ENCODE data around the gene GAS2L2.
"Not testable (repeated sequence)": the region's sequence is repeated elsewhere in the genome, so short reads cannot be mapped to it uniquely, and the experiment has no call there.

GAS2L2 gene

GRCh38 chr17:35766903-35767510 lies 14.0 kb upstream of the GAS2L2 start:
- Histone ChIP-seq H3K9ac (ENCODE audit: low read length) (no peak overlapping the region), H3K27ac (ENCODE audit: low read depth, low read length) (no peak overlapping the region), H3K36me3 (ENCODE audit: control insufficient read depth, insufficient read depth, low read length) (no peaks in the 10 kb centered on the region), H3K4me1 (ENCODE audit: control insufficient read depth, insufficient read depth, low read length) (peaks cover 2% of the 10 kb centered on the region), H3K27me3 (ENCODE audit: control insufficient read depth, insufficient read depth, low read length) (no peaks in the 10 kb centered on the region), H3K4me3 (ENCODE audit: low read length) (no peak overlapping the region)

DNA sequence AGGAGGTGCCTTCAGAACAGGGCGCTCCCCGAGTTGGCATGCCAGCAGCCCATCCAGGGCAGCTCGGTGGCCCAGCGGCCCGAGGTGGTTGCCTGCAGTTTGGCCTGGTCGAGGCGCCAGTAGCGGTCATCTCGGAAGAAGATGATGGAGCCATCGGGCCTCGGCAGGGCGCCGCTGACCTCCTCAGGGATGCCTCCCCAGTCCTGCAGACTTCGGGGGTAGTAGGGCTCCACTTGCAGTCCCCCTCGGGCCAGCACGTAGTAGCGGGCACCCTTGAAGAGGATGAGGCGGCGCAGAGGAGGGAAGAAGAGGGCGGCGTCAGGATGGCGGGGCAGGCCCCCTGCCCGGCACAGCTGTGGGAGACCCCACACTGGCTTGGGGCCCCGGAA lies 13.4 kb upstream of the GAS2L2 start:
- no peaks in the 10 kb centered on the region for H3K27me3 ChIP-seq (ENCODE audit: control insufficient read depth, insufficient read depth, low read length)
- no peak overlapping the region for H3K4me3 ChIP-seq (ENCODE audit: low read length)
- H3K4me1 ChIP-seq (ENCODE audit: control insufficient read depth, insufficient read depth, low read length), result peaks cover 2% of the 10 kb centered on the region
- no peak overlapping the region for H3K27ac ChIP-seq (ENCODE audit: low read depth, low read length)
- H3K36me3 ChIP-seq (ENCODE audit: control insufficient read depth, insufficient read depth, low read length), result no peaks in the 10 kb centered on the region
- H3K9ac ChIP-seq (ENCODE audit: low read length), result no peak overlapping the region

- no peak overlapping the region for H3K4me3 ChIP-seq (ENCODE audit: low read length)
- no peaks in the 10 kb centered on the region for H3K36me3 ChIP-seq (ENCODE audit: control insufficient read depth, insufficient read depth, low read length)
- H3K27me3 ChIP-seq (ENCODE audit: control insufficient read depth, insufficient read depth, low read length), result no peaks in the 10 kb centered on the region
- H3K4me1 ChIP-seq (ENCODE audit: control insufficient read depth, insufficient read depth, low read length), result peaks cover 2% of the 10 kb centered on the region
- H3K9ac ChIP-seq (ENCODE audit: low read length), result no peak overlapping the region
- H3K27ac ChIP-seq (ENCODE audit: low read depth, low read length), result no peak overlapping the region
Observed at GRCh38 chr17:35765756-35766488, 12.9 kb upstream of the GAS2L2 start.

DNA sequence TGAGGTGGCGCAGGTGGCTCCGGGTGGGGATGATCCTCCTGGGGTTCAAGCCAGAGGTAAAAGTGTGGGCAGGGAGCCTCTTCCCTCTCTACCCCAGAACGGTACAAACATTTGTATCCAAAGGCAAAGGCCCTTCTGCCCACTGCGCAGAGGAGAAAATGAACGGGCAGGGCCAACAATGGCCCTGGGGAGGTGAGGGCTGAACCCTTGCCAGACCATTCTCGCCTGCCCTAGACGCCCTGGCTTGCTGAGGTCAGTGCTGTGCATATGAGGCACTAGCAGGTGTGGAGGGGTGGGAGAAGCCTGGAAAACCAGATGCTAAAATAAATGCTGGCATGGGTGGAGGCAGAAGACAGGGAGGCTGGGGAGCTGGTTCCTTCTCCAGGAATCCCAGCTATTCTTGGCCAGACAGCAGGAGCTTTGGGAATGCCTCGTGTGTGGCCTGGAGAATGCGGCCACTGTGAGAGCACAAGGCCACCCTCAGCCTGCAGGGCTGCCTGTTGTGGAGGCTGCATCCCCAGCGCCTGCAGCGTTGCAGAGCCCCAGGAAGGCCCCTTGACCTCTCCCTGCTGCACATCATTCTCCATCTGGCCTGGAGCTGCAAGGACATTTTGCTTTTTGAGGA lies 12.2 kb upstream of the GAS2L2 start:
- H3K27me3 ChIP-seq (ENCODE audit: control insufficient read depth, insufficient read depth, low read length), result no peaks in the 10 kb centered on the region
- H3K36me3 ChIP-seq (ENCODE audit: control insufficient read depth, insufficient read depth, low read length), result no peaks in the 10 kb centered on the region
- no peak overlapping the region for H3K9ac ChIP-seq (ENCODE audit: low read length)
- H3K4me3 ChIP-seq (ENCODE audit: low read length), result no peak overlapping the region
- peaks cover 2% of the 10 kb centered on the region for H3K4me1 ChIP-seq (ENCODE audit: control insufficient read depth, insufficient read depth, low read length)
- no peak overlapping the region for H3K27ac ChIP-seq (ENCODE audit: low read depth, low read length)

GRCh38 chr17:35764123-35764991 lies 11.3 kb upstream of the GAS2L2 start:
- Histone ChIP-seq H3K9ac (ENCODE audit: low read length) (no peak overlapping the region), H3K27ac (ENCODE audit: low read depth, low read length) (no peak overlapping the region), H3K27me3 (ENCODE audit: control insufficient read depth, insufficient read depth, low read length) (no peaks in the 10 kb centered on the region), H3K36me3 (ENCODE audit: control insufficient read depth, insufficient read depth, low read length) (no peaks in the 10 kb centered on the region), H3K4me3 (ENCODE audit: low read length) (peak overlapping the region; percentile 59), H3K4me1 (ENCODE audit: control insufficient read depth, insufficient read depth, low read length) (peaks cover 2% of the 10 kb centered on the region)

DNA sequence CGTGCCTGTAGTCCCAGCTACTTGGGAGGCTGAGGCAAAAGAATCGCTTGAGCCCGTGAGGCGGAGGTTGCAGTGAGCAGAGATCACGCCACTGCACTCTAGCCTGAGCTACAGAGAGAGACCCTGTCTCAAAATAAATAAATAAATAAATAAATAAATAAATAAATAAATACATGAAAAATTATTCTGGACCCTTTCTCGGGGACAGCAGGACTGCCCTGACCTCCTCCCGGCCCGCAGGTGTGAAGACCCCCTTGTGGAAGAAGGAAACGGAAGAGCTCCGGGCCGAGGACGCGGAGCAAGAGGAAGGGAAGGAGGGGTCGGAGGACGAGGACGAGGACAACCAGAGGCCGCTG lies 10.7 kb upstream of the GAS2L2 start:
- Histone ChIP-seq H3K9ac (ENCODE audit: low read length) (no peak overlapping the region), H3K27ac (ENCODE audit: low read depth, low read length) (no peak overlapping the region), H3K4me1 (ENCODE audit: control insufficient read depth, insufficient read depth, low read length) (peaks cover 2% of the 10 kb centered on the region), H3K36me3 (ENCODE audit: control insufficient read depth, insufficient read depth, low read length) (no peaks in the 10 kb centered on the region), H3K27me3 (ENCODE audit: control insufficient read depth, insufficient read depth, low read length) (no peaks in the 10 kb centered on the region), H3K4me3 (ENCODE audit: low read length) (peak overlapping the region; percentile 59)

DNA sequence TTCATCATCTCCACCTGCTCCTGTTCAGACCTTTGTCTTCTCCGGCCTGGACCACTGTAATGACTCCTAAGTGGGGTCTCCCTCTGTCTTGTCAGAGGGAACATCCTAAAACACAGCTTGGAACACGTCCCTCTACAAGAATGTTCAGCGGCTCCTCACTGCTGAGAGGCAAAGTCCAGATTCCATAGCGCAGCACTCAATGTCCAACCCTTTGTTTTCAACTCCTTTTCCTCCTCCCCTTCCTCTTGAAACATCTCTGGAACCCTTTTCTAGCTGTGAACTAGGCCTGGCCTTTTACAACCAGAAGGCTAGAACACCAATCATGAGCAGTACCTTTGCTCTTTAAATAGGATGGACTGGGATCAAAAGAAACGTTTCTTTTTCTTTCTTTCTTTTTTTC lies 8.6 kb upstream of the GAS2L2 start:
- Histone ChIP-seq H3K36me3 (ENCODE audit: control insufficient read depth, insufficient read depth, low read length) (no peaks in the 10 kb centered on the region), H3K9ac (ENCODE audit: low read length) (no peak overlapping the region), H3K4me1 (ENCODE audit: control insufficient read depth, insufficient read depth, low read length) (peaks cover 2% of the 10 kb centered on the region), H3K27me3 (ENCODE audit: control insufficient read depth, insufficient read depth, low read length) (no peaks in the 10 kb centered on the region), H3K4me3 (ENCODE audit: low read length) (no peak overlapping the region), H3K27ac (ENCODE audit: low read depth, low read length) (no peak overlapping the region)

DNA sequence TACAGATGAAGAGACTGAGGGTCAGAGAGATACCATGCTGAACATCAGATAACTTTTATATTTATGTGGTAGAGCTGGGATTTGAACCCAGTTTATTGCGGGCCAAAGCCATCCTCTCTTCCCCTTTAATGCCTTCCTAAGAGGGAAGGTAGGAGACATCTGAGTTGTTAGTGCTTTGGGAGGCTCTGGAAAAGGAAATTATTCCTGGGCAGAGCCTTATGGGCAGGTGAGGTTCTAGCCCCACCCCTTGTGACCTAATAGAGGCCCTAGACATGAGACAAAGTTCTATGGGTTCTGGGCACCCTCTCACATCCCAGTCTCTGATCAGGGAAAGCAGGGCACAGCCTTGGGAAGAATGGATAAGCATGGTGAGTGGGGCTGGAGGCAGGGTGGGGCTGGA lies 7.5 kb upstream of the GAS2L2 start, which contains the start of gene C17orf50:
Gene C17orf50 (plus strand): TSS at position 301 of the 400 bp plus-strand sequence. CDS start 55 bp downstream, at position 356.
- no peak within 1 kb of the TSS for H3K9ac ChIP-seq (ENCODE audit: low read length)
- peaks cover 2% of the 10 kb centered on the region for H3K4me1 ChIP-seq (ENCODE audit: control insufficient read depth, insufficient read depth, low read length)
- H3K27me3 ChIP-seq (ENCODE audit: control insufficient read depth, insufficient read depth, low read length), result no peaks in the 10 kb centered on the region
- no peak within 1 kb of the TSS for H3K27ac ChIP-seq (ENCODE audit: low read depth, low read length)
- H3K4me3 ChIP-seq (ENCODE audit: low read length), result no peak within 1 kb of the TSS
- no peaks in the 10 kb centered on the region for H3K36me3 ChIP-seq (ENCODE audit: control insufficient read depth, insufficient read depth, low read length)

DNA sequence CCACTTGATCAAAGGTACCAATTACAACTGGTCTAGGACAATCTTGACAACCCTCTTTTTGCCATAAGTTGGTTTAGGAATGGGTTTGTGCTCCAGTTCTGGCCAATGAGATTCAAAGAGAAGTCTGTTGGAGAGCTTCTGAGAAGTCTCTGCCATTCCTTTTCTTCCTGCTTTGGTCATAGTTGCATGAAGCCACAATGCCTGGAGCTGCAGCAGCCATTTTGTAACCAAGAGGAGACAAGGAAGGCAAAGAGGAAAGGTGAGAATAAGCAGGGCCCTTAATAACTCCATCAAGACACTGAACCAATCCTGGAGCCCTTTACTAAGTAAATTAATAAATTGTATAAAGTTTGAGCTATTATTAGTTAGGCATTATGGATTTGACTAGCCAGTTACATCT lies 4.2 kb upstream of the GAS2L2 start:
- H3K4me3 ChIP-seq (ENCODE audit: low read length), result no peak overlapping the region
- no peaks in the 10 kb centered on the region for H3K36me3 ChIP-seq (ENCODE audit: control insufficient read depth, insufficient read depth, low read length)
- peaks cover 4% of the 10 kb centered on the region for H3K27me3 ChIP-seq (ENCODE audit: control insufficient read depth, insufficient read depth, low read length)
- H3K27ac ChIP-seq (ENCODE audit: low read depth, low read length), result no peak overlapping the region
- no peak overlapping the region for H3K9ac ChIP-seq (ENCODE audit: low read length)
- H3K4me1 ChIP-seq (ENCODE audit: control insufficient read depth, insufficient read depth, low read length), result peaks cover 4% of the 10 kb centered on the region

DNA sequence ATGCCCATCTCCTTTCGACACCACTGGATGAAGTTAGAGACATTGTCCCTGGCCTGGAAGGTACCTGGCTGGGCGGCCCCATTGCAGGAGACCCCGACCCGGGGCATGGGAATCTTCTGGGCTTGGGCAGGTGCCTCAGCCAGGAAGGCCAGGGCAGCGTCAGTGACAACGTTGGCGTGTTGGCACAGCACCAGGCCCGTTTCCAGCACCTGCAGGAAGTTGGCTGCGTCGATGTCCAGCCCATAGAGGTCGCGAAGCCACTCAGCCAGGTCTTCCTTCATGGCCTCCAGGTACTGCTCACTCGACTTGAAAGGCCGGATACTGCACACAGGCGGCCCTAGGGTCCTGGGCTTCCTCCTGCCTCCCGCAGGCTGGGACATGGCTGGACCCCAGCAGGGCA lies 568 bp downstream of the GAS2L2 start:
- no peaks in the 10 kb centered on the region for H3K36me3 ChIP-seq (ENCODE audit: control insufficient read depth, insufficient read depth, low read length)
- no peak overlapping the region for H3K27ac ChIP-seq (ENCODE audit: low read depth, low read length)
- H3K27me3 ChIP-seq (ENCODE audit: control insufficient read depth, insufficient read depth, low read length), result peaks cover 24% of the 10 kb centered on the region
- H3K9ac ChIP-seq (ENCODE audit: low read length), result no peak overlapping the region
- H3K4me3 ChIP-seq (ENCODE audit: low read length), result peak overlapping the region; percentile 32
- peaks cover 4% of the 10 kb centered on the region for H3K4me1 ChIP-seq (ENCODE audit: control insufficient read depth, insufficient read depth, low read length)

DNA sequence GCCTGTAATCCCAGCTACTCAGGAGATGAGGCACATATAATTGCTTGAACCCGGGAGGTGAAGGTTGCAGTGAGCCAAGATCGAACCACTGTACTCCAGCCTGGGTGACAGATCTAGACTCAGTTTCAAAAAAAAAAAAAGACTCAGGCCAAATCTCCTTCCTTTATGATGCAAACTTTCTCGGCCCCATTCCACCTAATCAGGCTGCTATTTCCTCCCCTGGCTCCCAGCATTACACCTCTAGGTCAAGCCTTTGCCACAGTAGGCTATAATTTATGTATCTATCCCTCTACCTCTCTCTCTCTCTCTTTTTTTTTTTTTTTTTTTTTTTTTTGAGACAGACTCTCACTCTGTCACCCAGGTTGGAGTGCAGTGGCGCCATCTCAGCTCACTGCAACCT lies 1.5 kb downstream of the GAS2L2 start:
- H3K4me1 ChIP-seq (ENCODE audit: control insufficient read depth, insufficient read depth, low read length); H3K9ac ChIP-seq (ENCODE audit: low read length); H3K36me3 ChIP-seq (ENCODE audit: control insufficient read depth, insufficient read depth, low read length); H3K4me3 ChIP-seq (ENCODE audit: low read length); H3K27ac ChIP-seq (ENCODE audit: low read depth, low read length): not testable (repeated sequence)
- peaks cover 24% of the 10 kb centered on the region for H3K27me3 ChIP-seq (ENCODE audit: control insufficient read depth, insufficient read depth, low read length)

Data from rectal smooth muscle tissue (tissue), 1 donor.